ENCODE results near the gene AFDN.
A peak's percentile ranks its signal among the peaks of the same experiment; 100 is the strongest.

The AFDN gene

GRCh38 chr6:167829513-167829912 is 2.8 kb downstream of the AFDN start:
- H3K27ac ChIP-seq = peak overlapping the region; percentile 88
- no peak for TF ChIP-seq CTCF (conservative IDR thresholded peaks at IDR 0.05)

GRCh38 chr6:167831281-167831828 is 4.6 kb downstream of the AFDN start:
- H3K27ac ChIP-seq = peak overlapping the region; percentile 88
- no peak for TF ChIP-seq CTCF (conservative IDR thresholded peaks at IDR 0.05)

GRCh38 chr6:167832497-167833395 is 6.0 kb downstream of the AFDN start:
- peak overlapping the region; percentile 88 for H3K27ac ChIP-seq
- no peak for TF ChIP-seq CTCF (conservative IDR thresholded peaks at IDR 0.05)

- peak overlapping the region; percentile 88 for H3K27ac ChIP-seq
- TF ChIP-seq CTCF (conservative IDR thresholded peaks at IDR 0.05) = no peak
Observed at GRCh38 chr6:167833396-167833763, 6.7 kb downstream of the AFDN start.

GRCh38 chr6:167835260-167835659 is 8.5 kb downstream of the AFDN start:
- no peak for TF ChIP-seq CTCF (conservative IDR thresholded peaks at IDR 0.05)
- H3K27ac ChIP-seq = peak overlapping the region; percentile 88

GRCh38 chr6:167836721-167837120 is 10.0 kb downstream of the AFDN start:
- peak overlapping the region; percentile 88 for H3K27ac ChIP-seq

More at GRCh38 chr6:167836721-167837120, 10.0 kb downstream of the AFDN start:
- no peak for TF ChIP-seq CTCF (conservative IDR thresholded peaks at IDR 0.05)
